GM19455 (cell line): ENCODE measurements around the gene KAT2B.
"Not testable (repeated sequence)": the region's sequence is repeated elsewhere in the genome, so short reads cannot be mapped to it uniquely, and the experiment has no call there.

Source experiments
- ATAC-seq: cut with Tn5 transposase; IDR thresholded peaks from one replicate; pipeline ENCODE4 v1.9.1; 2021; ENCODE audit not compliant: unreplicated experiment

The KAT2B gene

DNA sequence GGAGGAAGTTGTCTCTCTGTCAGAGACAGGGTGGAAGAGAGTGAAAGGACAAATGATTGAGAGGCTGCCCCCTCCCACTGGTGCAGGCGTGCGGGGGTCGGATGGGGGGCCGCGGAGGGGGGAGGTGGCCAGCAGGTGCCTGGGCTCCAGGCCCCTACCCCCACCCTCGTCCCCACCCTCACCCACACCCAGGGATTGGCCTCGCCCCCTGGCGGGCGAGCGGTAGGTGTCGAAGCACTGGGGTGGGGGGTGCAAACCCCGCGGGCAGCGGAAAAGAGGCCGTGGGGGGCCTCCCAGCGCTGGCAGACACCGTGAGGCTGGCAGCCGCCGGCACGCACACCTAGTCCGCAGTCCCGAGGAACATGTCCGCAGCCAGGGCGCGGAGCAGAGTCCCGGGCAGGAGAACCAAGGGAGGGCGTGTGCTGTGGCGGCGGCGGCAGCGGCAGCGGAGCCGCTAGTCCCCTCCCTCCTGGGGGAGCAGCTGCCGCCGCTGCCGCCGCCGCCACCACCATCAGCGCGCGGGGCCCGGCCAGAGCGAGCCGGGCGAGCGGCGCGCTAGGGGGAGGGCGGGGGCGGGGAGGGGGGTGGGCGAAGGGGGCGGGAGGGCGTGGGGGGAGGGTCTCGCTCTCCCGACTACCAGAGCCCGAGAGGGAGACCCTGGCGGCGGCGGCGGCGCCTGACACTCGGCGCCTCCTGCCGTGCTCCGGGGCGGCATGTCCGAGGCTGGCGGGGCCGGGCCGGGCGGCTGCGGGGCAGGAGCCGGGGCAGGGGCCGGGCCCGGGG lies at the start of gene KAT2B:
KAT2B (plus strand) TSS at position 682 of the 783 bp plus-strand sequence; CDS start at position 714, 32 bp downstream.
- peak; percentile 56 for ATAC-seq

DNA sequence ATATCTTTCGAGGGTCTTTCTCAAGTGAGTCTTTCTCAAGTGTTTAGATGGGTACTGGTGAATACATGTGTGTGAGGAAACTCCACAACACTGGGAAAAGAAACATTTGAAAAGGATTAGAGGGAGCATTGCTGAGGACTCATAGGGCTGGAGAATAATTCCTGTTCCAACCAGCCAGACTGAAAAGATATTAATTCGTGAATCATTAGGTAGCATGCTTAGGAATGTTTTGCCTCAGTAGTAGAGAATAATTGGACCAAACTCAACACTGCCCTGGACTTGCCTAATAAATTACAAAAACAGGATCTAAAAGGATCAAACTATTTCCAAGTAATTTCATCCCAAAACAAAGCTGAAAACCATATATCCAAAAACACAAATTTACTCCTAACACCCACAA lies 45.5 kb upstream of the KAT2B start:
- ATAC-seq, result no peak

DNA sequence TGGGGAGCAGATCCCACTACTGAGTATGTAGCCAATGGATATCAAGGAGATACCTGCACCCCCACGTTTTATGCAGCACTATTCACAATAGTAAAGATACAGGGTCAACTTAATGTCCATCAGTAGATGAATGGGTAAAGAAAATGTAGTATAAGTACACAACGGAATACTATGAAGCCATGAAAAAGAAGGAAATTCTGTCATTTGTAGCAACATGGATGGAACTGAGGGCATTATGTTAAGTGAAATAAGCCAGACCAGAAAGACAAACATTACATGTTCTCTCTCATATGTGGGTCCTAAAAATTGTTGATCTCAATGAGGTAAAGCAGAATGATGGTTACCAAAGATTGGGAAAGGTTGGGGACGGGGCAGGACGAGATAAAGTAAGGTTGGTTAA lies 42.7 kb upstream of the KAT2B start:
- ATAC-seq, result no peak

DNA sequence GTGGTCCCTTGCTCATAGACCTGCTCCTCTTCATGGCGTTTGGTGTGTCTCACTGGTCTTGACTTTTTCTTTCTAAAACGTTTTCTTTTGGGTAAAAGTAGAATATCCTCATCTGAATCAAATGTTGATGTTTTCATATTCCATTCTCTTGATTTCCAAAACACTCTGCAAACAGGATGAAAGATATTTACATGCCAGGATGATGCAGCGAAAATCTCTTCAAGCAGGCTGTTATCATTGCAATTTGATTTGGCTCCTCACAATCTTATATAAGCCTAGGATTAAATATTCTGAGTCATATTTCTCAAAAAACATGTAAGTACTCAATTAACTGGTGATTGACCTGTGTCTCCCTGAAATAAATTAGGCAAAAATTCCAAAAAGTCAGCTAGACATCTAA lies 38.3 kb upstream of the KAT2B start:
- ATAC-seq, result no peak

DNA sequence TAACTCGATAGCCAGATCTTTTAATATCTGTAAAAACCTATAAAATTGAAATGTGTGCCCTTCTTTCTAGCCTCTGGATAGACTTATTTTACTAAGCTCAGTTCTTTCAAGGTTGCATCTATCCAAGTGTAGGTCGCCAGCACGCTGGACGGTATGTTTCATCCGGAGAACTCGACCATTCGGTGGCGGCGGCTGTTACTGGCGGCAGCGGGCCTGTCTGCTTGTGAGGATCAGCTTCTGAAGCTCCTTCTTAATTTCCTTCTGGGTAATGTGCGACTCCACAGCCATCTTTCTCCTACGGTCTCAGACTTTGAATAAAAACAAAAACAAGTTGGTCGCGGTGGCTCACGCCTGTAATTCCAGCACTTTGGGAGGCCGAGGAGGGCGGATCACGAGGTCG lies 32.3 kb upstream of the KAT2B start:
- no peak for ATAC-seq

DNA sequence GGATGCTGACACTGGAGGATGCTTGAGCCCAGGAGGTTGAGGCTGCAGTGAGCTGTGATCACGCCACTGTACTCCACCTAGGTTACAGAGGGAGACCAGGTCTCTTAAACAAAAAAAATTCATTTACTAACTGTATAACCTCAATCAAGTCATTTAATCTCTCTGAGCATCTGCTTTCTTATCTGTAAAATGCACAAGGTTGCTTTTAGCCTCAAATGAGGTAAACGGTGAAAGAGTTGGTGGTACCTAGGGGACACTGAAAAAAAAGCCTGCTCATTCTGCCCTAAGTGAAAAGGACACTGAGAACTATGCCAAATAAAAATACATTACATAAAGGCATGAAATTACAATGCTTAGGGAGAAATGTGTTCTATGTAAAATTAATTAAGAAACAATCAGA lies 31.6 kb upstream of the KAT2B start:
- ATAC-seq, result no peak

DNA sequence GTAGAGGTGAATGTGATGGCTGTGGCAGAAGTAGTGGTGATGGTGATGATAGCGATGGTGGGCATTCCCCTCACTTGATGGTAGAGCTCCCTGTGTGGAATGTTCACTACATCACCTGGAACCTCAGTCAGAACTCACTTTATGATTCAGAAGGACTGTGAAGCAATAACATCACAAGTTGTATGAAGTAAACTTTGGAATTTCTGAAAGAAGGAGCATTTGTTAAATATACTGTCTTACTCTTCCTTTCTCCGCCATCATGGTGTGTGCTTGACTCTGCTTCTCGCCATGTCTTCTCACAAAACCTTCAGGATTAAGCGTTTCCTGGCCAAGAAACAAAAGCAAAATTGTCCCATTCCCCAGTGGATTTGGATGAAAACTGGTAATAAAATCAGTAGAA lies 28.1 kb upstream of the KAT2B start, which contains the start of gene PP2D1:
PP2D1 (minus strand) TSS at position 101 of the 400 bp plus-strand sequence. CDS start 192 bp downstream, outside the sequence.
- ATAC-seq, result no peak

DNA sequence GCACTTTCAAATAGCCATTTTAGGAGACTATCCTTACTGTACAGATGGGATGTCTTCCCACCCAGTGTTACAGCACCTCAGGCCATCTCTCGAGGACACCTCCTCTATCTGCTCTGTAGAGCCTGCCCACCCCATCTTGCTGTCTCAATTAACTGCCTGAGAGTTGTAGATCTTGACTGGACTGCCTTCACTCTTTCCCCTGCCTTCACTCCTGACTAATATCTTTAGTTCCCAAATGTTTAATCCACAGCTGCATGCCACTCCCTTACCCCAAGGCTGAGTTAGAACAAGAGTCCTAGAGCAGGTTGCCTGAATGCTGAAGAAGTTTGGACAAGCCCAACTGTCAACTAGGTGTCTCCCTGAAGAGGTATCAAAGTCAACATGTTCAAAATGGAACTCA lies 26.9 kb upstream of the KAT2B start:
- no peak for ATAC-seq

DNA sequence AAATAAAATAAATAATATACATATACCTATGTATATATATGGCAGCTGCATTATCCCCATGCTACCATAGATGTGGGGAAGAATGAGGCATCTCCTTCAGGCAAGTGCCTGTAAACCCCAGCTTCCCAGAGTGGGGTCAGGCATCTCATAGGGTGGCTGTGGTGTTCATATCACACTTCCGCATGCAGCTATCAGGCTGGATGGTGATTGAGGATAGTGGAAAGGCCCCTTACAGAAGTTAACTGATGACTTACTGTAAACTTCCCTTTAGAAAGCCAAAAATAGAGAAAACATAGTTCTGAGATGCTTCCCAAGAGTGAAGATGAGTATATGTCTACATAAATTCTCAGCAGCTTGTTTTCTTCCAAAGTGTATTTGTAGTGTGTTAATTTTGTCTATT lies 24.7 kb upstream of the KAT2B start:
- no peak for ATAC-seq

DNA sequence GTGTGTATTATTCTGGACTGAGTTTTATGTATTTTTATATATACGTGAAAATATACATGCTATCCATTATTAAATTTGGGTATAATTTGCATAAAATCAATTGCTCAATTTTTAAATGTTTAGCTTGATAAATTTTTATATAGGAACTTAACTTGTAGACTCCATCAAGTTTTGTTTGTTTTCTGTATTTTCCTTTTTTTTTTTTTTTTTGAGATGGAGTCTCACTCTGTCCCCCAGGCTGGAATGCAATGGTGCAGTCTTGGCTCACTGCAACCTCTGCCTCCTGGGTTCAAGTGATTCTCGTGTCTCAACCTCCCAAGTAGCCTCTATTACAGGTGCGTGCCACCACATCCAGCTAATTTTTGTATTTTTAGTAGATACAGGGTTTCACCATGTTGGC lies 24.2 kb upstream of the KAT2B start:
- ATAC-seq, result not testable (repeated sequence)

DNA sequence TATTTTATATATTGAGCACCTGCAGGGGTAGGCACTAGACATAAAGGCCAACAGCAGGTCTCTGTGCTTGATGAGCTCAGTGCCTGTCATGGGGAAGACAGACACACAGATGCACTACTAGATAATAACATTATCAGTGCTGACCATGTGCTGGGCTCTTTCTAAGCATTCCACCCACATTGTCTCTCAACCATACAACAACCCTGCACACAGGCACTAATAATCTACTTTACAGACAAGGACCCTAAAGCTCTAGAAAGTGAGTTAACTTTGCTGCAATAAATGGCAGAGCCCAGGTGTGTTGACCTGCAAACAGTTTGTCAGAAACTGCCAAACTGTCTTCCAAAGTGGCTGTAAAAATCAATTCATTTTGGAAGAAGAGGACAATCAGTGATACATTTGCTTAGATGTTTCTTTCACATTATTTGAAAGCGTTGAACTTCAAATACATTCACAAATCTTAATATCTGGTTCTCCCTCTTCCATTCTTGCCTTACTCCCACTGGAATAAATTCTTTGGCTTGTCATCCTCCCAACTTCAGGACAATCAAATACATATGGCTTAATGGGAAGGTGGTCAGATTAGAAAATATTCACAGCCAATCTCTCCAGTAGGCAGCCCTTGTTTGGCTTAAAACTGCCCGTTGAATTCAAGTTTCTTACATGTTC lies 17.2 kb upstream of the KAT2B start:
- ATAC-seq, result no peak

DNA sequence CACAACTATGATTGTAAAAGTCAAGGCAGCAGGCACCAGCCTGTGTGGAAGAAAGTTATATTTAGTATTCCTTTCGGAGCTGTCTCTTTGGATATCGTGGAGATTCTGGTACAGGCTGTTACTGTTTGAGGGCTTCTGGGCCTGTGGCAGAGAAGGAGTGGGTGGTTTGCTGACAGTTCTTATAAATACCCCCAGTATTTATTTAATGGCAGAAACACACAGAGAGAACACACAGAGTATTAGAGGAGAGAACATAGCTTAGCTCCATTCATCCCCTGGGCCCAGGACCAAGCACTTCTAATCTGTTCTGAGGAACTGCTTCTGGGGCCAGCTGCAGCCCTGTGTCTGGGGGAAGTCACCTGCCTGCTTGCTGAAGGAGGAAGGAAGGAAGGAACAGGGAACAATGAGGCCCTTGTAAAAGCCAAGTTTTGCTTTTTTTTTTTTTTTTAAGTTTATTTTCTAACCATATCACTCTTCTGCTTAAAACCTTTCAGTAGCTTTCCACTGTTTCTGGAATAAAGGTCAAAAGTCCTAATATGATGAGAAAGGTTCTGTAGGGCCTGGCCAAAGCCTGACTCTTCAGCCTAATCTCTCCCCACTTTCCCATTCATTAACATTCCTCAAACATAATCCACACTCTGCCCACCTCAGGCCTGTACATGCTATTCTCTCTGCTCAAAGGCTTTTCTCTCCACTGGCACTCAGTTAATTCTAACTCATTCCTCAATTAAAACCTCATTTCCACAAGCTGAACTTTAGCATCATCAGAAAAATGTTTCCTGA lies 16.4 kb upstream of the KAT2B start:
- no peak for ATAC-seq

DNA sequence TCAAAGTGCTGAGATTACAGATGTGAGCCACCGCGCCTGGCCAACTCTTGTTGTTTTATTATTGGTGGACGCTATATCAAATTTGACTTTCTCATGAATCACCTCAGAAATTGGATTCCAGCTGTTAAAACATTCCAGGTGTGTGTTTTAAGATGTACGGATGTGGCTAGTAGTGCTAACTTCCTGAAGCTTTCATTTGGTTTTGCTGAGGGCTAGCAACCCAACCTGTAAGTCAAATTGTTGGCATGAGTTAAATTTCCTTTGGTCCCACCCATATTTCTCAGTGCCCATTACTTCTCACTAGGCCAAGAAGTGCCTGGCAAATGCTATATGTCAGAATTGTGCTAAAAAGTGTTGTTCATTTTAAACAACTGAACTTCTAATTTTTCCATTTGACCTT lies 13.1 kb upstream of the KAT2B start:
- ATAC-seq, result no peak

DNA sequence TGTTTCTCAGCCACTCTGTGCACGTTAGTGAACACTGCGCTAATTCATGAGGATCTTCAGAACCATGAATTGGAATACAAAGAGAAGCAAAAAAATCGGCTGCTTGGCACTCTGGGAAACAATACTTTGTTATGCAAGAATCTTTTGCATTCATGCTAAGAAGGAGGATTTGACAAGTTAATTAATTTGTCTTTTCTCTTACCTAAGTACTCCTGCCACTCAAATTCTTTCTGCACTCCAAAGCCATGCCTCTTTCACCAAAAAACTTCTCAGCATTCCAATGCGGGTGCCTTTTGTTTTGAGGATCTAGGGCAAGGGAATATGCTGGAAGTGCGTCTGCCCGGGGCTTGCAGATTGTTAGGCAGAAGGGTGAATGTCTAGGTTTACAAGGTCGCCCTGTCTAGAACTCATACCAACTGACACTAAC lies 11.3 kb upstream of the KAT2B start:
- no peak for ATAC-seq

DNA sequence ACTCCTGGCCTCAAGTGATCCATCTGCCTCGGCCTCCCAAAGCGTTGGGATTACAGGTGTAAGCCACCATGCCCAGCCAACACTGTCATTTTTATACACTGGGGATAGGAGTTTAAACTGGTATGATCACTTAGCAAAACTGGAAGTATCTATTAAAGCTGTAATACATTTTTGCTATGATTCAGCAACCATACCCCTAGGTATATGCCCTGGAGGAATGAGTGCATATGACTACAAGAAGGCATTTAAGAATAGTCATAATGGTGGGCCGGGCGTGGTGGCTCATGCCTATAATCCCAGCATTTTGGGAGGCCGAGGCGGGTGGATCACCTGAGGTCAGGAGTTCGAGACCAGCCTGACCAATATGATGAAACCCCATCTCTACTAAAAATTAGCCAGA lies 8.3 kb upstream of the KAT2B start:
- ATAC-seq, result not testable (repeated sequence)

DNA sequence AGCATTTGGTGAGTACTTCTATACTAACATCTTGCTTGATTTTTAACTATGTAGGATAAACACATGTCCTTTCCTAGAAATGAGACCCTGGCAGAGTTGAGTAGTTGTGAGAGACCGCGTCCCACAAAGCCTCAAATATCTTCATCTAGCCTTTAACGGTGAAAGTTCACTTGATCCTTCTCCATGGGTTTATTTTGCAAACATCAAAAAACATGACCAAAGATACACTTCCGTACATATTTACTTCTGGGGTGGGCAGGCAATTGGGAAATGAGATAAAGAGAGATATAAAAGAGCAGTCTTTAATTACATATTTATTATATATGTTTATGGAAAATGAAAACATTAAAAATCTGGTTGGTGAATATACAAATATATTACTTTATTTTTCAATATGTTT lies 5.2 kb upstream of the KAT2B start:
- ATAC-seq, result no peak

DNA sequence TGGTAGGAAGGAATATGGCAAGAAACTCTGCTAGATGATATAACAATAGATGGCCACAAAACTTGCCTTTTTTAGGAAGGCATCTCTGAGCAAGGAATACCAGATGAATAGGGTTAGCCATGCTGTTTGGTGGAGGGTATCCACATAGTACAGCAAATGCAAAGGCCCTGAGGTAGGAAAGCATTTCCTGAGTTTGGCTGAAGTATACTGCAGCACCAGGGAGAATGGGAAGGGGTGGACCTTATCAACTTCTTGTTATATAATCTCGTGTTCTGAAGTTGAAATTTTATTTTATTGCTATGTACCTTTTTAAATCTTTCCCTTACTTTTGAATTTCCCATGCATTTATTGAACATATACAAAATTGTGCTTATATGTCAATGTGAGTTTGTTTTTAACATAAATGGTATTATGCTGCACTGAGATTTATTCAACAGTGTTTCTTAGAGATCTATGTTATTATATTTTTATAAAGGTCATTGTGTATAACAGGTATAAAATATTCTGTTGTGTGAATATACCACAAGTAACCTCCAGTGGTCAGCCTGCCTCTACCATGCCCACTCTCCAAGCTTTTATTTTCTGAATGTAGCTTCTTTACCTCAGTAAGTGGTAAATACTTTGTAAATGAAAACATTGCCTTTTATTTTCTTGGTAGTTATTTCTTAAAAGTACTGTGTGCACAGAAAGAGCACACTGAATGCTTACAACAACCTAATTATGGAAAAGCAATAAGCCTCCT lies 2.8 kb upstream of the KAT2B start:
- no peak for ATAC-seq

DNA sequence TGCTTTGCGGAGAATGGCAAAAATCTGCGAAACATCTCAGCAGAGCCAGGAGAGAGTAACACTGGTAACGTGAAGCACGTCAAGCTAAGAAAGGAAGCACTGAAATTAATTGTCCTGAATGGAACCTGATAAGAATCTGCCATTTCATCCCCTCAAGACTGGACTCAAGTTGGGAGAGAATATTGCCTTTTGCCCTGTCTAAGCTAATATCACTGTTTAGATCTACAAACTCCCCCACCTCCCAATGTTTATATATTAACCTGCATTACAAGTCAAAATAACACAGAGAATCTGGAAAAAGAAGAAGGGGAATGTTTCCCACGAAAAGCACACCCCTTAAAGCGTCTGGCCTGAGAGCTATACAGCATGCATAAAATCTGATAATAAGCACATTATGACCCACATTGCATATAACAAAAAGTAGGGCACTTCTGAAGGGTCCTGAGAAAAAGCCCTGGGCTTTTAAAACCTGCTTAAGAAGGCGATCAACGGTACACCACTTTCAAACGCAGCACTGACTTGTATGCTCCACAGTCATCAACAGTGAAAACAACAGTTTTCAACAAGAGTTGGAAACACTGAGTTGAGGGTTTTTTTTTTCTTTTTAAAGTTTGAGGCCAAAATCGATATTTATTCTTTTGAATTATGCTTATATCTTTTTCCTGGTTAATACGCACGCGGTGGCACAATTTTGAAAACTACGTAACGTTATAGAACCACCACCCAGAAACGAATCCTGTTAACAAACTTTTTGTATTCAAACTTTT lies 1.4 kb upstream of the KAT2B start:
- ATAC-seq, result no peak

DNA sequence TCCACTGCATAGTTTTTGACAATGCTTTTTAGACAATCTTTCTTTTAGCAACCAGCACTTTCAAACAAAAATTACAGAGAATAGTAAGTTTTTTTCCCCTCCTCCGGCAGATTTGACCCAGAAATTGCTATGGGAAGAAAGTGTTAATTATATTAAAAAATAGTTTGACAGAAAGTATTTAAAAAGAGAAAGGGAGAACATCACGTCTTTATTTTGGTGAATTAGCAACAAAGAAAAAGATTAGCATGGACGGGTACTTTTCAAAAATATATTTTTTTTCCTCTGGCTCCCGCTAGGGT lies 831 bp upstream of the KAT2B start:
- no peak for ATAC-seq

DNA sequence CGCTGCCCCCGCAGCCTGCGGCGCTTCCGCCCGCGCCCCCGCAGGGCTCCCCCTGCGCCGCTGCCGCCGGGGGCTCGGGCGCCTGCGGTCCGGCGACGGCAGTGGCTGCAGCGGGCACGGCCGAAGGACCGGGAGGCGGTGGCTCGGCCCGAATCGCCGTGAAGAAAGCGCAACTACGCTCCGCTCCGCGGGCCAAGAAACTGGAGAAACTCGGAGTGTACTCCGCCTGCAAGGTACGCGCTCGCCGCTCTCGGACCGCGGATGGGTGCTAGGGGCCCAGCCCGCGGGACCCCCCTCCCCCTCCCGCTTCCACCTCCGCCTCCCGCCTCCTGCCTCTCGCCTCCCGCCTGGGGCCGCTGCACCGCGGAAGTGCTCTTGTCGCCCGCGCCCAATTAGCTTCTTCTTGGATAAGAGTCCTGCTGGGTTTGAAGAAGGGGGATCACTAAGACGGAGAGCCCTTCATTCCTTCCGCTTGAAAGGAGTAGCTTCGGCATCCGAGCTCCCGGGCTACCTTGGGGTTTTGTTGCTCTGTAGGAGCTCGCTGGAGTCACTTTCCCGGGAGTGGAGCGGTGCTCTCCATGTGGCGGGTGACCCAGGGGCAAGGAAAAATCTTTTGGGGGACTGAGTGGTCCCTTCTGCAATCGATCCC lies 426 bp downstream of the KAT2B start:
- peak; percentile 46 for ATAC-seq
